Measurements from ENCODE around the gene BLM. TPM values are rescaled to one million over a fixed set of nuclear protein-coding genes. Genes with fewer than 3 reads are reported as not detected.

Gene BLM
- total RNA-seq, 1 experiment from 2014 or later, result 41.3 TPM

DNA sequence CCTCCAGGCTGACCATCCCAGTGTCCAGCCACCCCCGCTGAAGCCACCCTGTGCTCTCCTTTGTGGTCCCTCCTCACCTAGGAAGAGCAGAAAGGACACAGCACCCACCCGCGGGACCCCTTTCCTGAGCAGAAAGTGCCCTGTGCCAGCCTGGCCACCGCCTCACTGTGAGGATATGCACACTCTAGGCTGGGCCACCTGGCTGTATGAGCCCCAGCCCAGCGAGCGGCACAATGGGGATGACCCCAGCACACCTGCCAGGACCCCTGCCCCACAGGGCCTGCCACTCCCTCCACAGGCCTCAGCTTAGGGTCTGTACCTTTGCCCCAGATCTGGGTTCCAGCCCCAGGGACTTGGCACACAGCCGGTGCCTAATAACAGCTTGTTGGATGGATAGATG is 103.3 kb downstream of the BLM start:
- Histone ChIP-seq H4K8ac (replicated peaks; ENCODE audit: insufficient read length, low read depth, low read length) (no peak overlapping the region), H2BK12ac (ENCODE audit: insufficient read length, low read depth, low read length) (no peak overlapping the region), H3K27ac (ENCODE audit: insufficient read length, low read depth, low read length) (no peak overlapping the region), H3T11ph (ENCODE audit: low read length) (no peak overlapping the region), H3K4ac (ENCODE audit: low read depth, low read length) (no peak overlapping the region), H3K27me3 (ENCODE audit: insufficient read depth, low read length) (no peaks in the 10 kb centered on the region), H3K4me2 (ENCODE audit: insufficient read depth, insufficient read length, low read length) (no peak overlapping the region), H2BK120ac (ENCODE audit: low read depth, low read length, poor library complexity, severe bottlenecking) (no peak overlapping the region), H3K18ac (ENCODE audit: insufficient read length, low read depth, low read length) (no peak overlapping the region), H3K9ac (ENCODE audit: extremely low read depth, insufficient read length, low read length) (no peak overlapping the region), H2AFZ (ENCODE audit: low read length) (no peak overlapping the region), H2BK5ac (ENCODE audit: insufficient read length, low read length) (no peak overlapping the region), H3K23me2 (ENCODE audit: insufficient read length, low read depth, low read length, poor library complexity, severe bottlenecking) (no peaks in the 10 kb centered on the region), H3K79me1 (ENCODE audit: insufficient read depth, low read depth, low read length, poor library complexity, severe bottlenecking) (no peaks in the 10 kb centered on the region), H3K9me3 (ENCODE audit: control insufficient read depth, low read depth, low read length) (no peaks in the 10 kb centered on the region), H2AK5ac (ENCODE audit: insufficient read length, low read length) (no peak overlapping the region), H3K79me2 (ENCODE audit: insufficient read depth, low read length) (no peaks in the 10 kb centered on the region), H3K56ac (ENCODE audit: insufficient read length, low read depth, low read length) (no peak overlapping the region), H2BK20ac (ENCODE audit: low read depth, low read length, poor library complexity, severe bottlenecking) (no peak overlapping the region), H3K4me1 (ENCODE audit: insufficient read depth, low read length) (no peaks in the 10 kb centered on the region), H3K14ac (ENCODE audit: insufficient read depth, low read length) (no peak overlapping the region; the same call in 1 of the 2 replicates), H4K5ac (ENCODE audit: insufficient read length, low read depth, low read length) (no peak overlapping the region), H3K23ac (ENCODE audit: insufficient read length, low read depth, low read length) (no peak overlapping the region), H2BK15ac (ENCODE audit: low read depth, low read length) (no peak overlapping the region), H4K20me1 (ENCODE audit: control insufficient read depth, insufficient read depth, insufficient read length) (no peaks in the 10 kb centered on the region), H4K91ac (ENCODE audit: insufficient read length, low read depth, low read length) (no peak overlapping the region)
- Mint-ChIP-seq H3K27ac (no peak overlapping the region), H3K4me3 (no peak overlapping the region), H3K27me3 (ENCODE audit: low read depth) (no peaks in the 10 kb centered on the region), H3K9me3 (no peaks in the 10 kb centered on the region), H3K4me1 (peaks cover 25 to 33% of the 10 kb centered on the region in 2 experiments), H3K36me3 (ENCODE audit: insufficient read depth in 1 of 3, low read depth in 3 of 3) (peaks cover 0 to 4% (median 1%) of the 10 kb centered on the region in 3 experiments; a peak in 6 of 7 replicates)
- no CpG with 5 or more reads among the region's 7 CpGs for WGBS (ENCODE audit: extremely low coverage, insufficient read length, low lambda C conversion rate)
- no peak for DNase-seq
- TF ChIP-seq, protein P1, sequence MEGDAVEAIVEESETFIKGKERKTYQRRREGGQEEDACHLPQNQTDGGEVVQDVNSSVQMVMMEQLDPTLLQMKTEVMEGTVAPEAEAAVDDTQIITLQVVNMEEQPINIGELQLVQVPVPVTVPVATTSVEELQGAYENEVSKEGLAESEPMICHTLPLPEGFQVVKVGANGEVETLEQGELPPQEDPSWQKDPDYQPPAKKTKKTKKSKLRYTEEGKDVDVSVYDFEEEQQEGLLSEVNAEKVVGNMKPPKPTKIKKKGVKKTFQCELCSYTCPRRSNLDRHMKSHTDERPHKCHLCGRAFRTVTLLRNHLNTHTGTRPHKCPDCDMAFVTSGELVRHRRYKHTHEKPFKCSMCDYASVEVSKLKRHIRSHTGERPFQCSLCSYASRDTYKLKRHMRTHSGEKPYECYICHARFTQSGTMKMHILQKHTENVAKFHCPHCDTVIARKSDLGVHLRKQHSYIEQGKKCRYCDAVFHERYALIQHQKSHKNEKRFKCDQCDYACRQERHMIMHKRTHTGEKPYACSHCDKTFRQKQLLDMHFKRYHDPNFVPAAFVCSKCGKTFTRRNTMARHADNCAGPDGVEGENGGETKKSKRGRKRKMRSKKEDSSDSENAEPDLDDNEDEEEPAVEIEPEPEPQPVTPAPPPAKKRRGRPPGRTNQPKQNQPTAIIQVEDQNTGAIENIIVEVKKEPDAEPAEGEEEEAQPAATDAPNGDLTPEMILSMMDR (conservative IDR thresholded peaks at IDR 0.05), result no peak

All from H9 (cell line).